Neural crest cell (in vitro differentiated cells): Measurements from ENCODE around the gene OAT. TPM values are rescaled to one million over a fixed set of nuclear protein-coding genes. Genes with fewer than 3 reads are reported as not detected.

ENCODE experiments used
- DNase-seq: peaks from one replicate; pipeline ENCODE4 v3.0.0; 2021; ENCODE audit warnings: low read depth, mixed read lengths, low spot score
- H3K27ac Mint-ChIP-seq: one replicate; pipeline ENCODE4 v1.8.0; 2021; ENCODE audit warnings: mild to moderate bottlenecking, mixed read lengths; ENCODE audit not compliant: unreplicated experiment
- H3K27me3 Mint-ChIP-seq: 2 replicates; pipeline ENCODE4 v1.8.0; 2021; ENCODE audit warnings: low read depth, mild to moderate bottlenecking, mixed read lengths
- H3K36me3 Mint-ChIP-seq: 2 replicates; pipeline ENCODE4 v1.8.0; 2021; ENCODE audit warnings: low read depth, mild to moderate bottlenecking, mixed read lengths
- H3K4me1 Mint-ChIP-seq: 2 replicates; pipeline ENCODE4 v1.8.0; 2021; ENCODE audit warnings: mixed read lengths
- H3K4me3 Mint-ChIP-seq: one replicate; pipeline ENCODE4 v1.8.0; 2021; ENCODE audit warnings: mild to moderate bottlenecking, mixed read lengths
- H3K9me3 Mint-ChIP-seq: 2 replicates; pipeline ENCODE4 v1.8.0; 2021; ENCODE audit warnings: mixed read lengths
- total RNA-seq: library from RNA; stranded (reverse); gene quantifications from 2 replicates; pipeline ENCODE4 v1.2.1, GENCODE V29; 2021
- TF ChIP-seq, protein P1 (sequence below): fragments of 200-600 bp; sonication (generic); conservative IDR thresholded peaks from 2 replicates; pipeline ENCODE4 v1.5.0; 2021; ENCODE audit warnings: antibody characterized with exemption, mild to moderate bottlenecking

OAT gene
- total RNA-seq, 1 donor from 2014 or later = 42.5 TPM

DNA sequence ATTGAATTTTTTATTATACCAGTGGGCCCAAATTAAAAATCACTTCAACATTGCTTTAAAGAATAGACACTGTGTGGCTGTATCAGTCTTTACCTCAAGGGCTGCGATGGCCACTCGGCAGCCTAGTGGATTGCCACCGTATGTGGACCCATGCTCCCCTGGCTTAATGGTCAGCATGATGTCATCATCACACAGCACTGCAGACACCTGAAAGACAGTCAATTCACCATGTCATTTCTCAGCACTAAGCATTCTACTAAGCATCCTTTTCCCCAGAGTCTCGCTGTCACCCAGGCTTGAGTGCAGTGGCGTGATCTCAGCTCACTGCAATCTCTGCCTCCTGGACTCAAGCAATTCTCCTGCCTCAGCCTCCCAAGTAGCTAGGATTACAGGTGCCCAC, 17.1 kb downstream of the OAT start:
- no peak for DNase-seq
- no peak overlapping the region for H3K27ac Mint-ChIP-seq
- no peaks in the 10 kb centered on the region for H3K9me3 Mint-ChIP-seq
- peaks cover 3% of the 10 kb centered on the region for H3K4me1 Mint-ChIP-seq
- H3K4me3 Mint-ChIP-seq = no peak overlapping the region
- peaks cover 5% of the 10 kb centered on the region for H3K36me3 Mint-ChIP-seq
- TF ChIP-seq, protein P1, sequence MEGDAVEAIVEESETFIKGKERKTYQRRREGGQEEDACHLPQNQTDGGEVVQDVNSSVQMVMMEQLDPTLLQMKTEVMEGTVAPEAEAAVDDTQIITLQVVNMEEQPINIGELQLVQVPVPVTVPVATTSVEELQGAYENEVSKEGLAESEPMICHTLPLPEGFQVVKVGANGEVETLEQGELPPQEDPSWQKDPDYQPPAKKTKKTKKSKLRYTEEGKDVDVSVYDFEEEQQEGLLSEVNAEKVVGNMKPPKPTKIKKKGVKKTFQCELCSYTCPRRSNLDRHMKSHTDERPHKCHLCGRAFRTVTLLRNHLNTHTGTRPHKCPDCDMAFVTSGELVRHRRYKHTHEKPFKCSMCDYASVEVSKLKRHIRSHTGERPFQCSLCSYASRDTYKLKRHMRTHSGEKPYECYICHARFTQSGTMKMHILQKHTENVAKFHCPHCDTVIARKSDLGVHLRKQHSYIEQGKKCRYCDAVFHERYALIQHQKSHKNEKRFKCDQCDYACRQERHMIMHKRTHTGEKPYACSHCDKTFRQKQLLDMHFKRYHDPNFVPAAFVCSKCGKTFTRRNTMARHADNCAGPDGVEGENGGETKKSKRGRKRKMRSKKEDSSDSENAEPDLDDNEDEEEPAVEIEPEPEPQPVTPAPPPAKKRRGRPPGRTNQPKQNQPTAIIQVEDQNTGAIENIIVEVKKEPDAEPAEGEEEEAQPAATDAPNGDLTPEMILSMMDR = no peak
- no peaks in the 10 kb centered on the region for H3K27me3 Mint-ChIP-seq

DNA sequence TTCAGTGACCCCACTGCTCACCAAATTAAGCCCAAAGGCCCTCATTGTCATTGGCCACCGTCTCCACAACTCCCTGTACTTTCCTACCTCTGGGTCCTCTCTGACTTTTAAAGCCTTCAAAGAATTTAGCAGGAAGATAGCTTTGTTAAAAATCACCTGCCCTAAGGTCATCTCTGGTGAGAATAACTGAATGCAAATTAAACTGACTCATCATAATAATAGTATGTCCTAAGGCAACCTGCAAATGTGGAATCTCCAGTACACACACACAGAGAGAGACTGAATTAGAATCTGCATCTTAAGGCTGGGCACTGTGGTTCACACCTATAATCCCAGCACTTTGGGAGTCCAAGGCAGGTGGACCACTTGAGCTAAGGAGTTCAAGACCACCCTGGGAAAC, 24.1 kb downstream of the OAT start:
- Mint-ChIP-seq H3K27me3 (peaks cover 4% of the 10 kb centered on the region), H3K4me3 (no peak overlapping the region), H3K9me3 (no peaks in the 10 kb centered on the region), H3K4me1 (no peaks in the 10 kb centered on the region), H3K27ac (no peak overlapping the region), H3K36me3 (no peaks in the 10 kb centered on the region)
- TF ChIP-seq, protein P1 = no peak
- DNase-seq = no peak

DNA sequence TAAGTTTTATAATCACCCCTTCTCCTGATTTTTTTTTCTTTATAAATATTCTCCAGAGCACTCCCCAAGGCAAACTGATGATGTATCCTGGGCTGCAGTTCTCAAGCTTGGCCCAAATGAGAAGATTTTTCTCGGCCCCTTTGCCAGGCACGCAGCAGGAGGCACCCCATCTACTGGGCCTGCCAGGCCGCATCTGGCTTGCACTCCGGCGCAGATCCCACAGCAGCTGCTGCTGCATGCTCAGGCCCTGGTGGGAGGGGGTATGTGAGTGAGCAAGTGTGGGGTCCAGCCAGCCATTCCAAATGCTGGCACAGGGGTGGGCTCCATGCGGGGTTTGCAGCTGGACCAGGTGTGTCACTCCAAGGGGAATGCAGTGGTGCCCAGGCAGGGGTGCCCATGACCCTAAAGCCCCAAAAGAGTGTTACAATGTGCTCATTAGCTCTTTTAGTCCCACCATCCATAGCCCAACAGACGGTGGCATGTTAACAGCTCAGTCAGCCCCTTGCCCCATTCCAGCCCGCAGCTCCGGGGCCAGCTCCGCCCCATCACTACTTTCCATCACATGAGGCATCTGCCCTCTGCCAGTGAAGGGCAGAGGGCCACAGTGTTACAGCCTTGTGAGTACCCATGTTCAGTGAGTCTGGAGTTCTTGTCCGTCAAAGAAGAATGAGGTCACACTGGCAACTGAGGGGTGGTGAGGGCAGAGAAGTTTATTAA, 25.9 kb downstream of the OAT start:
- Mint-ChIP-seq H3K27me3 (peaks cover 4% of the 10 kb centered on the region), H3K4me1 (no peaks in the 10 kb centered on the region), H3K27ac (no peak overlapping the region), H3K36me3 (no peaks in the 10 kb centered on the region), H3K4me3 (no peak overlapping the region), H3K9me3 (no peaks in the 10 kb centered on the region)
- DNase-seq = no peak
- TF ChIP-seq, protein P1 = no peak

DNA sequence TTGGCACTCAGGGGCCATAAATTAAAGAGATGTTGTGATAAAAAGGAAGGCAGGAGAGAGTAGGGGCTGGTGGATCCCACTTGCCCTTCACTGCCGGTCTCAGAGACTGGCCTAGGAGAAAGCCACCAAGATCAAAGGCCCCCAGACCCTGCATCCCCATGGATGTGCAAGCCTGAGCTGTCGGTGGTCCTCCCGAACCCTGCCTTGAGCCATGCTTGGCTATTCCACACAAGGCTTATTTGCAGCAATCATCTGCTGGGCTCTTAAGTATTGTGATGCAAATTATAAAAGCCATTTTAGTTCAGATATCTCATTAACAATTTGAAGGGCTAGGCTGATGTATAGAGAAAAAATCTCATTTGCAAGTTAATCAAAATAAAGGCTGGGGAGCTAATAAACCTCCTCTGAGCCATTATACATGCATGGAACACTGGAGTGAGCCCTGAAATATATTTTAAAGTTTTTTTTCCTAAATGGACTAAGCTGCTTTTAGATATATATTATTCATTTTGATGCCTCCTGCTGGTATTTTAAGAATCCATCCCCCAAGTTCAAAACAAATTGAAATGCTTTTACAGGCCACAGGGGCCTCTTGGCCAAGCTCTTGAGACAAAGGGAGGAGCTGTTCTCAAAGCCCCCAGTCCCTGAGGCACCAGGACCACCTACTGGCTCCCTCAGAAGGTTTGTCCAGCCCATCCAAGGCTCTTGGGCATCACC, 28.1 kb downstream of the OAT start:
- no peaks in the 10 kb centered on the region for H3K4me1 Mint-ChIP-seq
- H3K4me3 Mint-ChIP-seq = no peak overlapping the region
- no peaks in the 10 kb centered on the region for H3K36me3 Mint-ChIP-seq
- TF ChIP-seq, protein P1 = no peak
- no peak overlapping the region for H3K27ac Mint-ChIP-seq
- peaks cover 6% of the 10 kb centered on the region for H3K27me3 Mint-ChIP-seq
- DNase-seq = no peak
- H3K9me3 Mint-ChIP-seq = no peaks in the 10 kb centered on the region

DNA sequence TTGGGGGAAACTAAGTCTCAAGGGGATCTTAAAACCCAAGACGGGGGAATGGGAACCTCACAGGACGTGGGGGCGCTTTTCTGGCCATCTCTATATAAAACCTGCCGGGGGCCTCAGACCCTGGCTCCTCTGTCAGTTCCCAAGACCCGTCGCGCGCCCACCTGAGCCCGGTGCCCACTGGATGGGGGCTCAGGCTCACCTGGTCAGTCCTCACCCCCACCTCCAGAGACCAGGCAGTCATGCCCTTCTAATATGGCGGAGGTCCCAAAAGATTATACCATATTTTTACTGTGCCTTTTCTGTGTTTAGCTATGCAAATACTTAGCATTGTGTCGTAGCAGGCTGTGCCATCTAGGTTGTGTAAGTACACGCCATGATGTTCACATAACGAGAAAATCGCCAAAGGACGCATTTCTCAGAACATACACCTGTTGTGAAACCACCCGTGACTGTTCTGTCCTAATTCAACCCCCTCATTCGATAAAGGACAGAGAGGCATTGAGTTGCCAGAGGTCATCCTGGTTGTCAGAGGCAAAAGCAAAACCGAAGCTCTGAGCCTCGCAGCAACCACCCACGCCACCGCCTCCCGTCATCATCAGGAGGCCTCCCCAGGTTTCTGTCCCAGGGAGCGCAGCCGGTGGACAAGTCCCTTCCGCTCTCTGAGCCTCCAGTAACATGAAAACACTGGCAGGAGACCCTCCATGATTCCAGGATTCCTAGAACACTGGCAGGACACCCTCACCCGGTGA, 28.9 kb downstream of the OAT start:
- no peaks in the 10 kb centered on the region for H3K36me3 Mint-ChIP-seq
- no peaks in the 10 kb centered on the region for H3K4me1 Mint-ChIP-seq
- no peaks in the 10 kb centered on the region for H3K9me3 Mint-ChIP-seq
- peaks cover 10% of the 10 kb centered on the region for H3K27me3 Mint-ChIP-seq
- no peak for DNase-seq
- H3K4me3 Mint-ChIP-seq = no peak overlapping the region
- H3K27ac Mint-ChIP-seq = no peak overlapping the region
- TF ChIP-seq, protein P1 = peak; percentile 4
